ENCODE measurements around the gene KCTD18. TPM values are rescaled to one million over a fixed set of nuclear protein-coding genes. Genes with fewer than 3 reads are reported as not detected.

KCTD18 gene
- total RNA-seq, 1 donor = 33.7 TPM

DNA sequence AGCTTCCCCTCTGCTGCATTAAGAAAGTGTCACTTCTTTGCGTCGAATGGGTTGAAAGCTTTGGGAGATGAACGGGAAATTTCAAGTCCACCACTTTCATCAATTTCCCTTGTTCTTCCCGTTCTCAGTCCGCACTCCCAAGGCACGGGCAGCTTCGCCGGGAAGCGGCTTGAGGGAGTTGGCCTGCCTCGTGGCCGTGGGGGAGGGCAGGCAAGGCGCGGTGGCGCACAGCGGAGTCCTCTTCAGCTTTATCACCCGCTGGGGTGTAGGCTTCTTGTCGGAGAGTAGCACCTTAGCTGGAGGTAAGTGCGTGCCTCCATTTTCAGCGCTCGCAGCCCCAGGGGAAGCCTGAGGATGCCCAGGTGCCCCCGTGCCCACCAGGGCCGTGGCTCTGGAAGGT is 19.9 kb downstream of the KCTD18 start:
- Histone ChIP-seq H3K36me3 (ENCODE audit: insufficient read depth, low read length) (peaks cover 33% of the 10 kb centered on the region), H3K79me2 (ENCODE audit: insufficient read depth, low read length) (no peaks in the 10 kb centered on the region), H2AFZ (ENCODE audit: low read length) (no peak overlapping the region), H3K4me1 (ENCODE audit: insufficient read depth, low read length) (peaks cover 13% of the 10 kb centered on the region), H3K27ac (ENCODE audit: low read depth, low read length) (no peak overlapping the region), H3K4me3 (ENCODE audit: insufficient read depth, low read length) (no peak overlapping the region), H4K20me1 (ENCODE audit: insufficient read depth, low read length) (no peaks in the 10 kb centered on the region), H3K9me3 (ENCODE audit: low read depth, low read length) (no peaks in the 10 kb centered on the region), H3K27me3 (ENCODE audit: insufficient read depth, low read length) (no peaks in the 10 kb centered on the region), H3K4me2 (ENCODE audit: insufficient read depth, low read length) (no peak overlapping the region)
- no peak for DNase-seq (ENCODE audit: insufficient read length, low spot score, missing footprints)
- no peak for TF ChIP-seq CTCF (IDR thresholded peaks at IDR 0.05; ENCODE audit: extremely low read depth, low read depth, low read length)

DNA sequence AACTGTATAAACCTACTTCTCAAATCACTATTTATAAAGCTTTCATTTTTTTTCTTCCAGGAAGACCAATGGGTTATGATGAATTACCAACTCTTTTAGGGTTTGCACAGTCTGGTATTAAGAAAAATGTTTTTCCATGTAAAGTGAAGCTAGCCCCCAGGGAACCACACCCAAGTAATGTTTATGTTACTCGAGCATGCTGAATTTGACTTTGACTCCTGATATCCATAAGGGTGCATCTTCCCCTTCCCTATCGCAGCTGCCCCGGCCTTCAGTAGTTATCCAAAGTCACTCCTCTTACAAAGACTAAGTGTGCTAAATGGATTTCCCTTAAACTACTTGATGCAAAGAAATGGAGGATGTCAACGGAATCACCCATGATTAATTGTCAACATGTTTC is 21.7 kb downstream of the KCTD18 start:
- H4K20me1 ChIP-seq (ENCODE audit: insufficient read depth, low read length) = no peaks in the 10 kb centered on the region
- TF ChIP-seq CTCF (IDR thresholded peaks at IDR 0.05; ENCODE audit: extremely low read depth, low read depth, low read length) = no peak
- H3K4me3 ChIP-seq (ENCODE audit: insufficient read depth, low read length) = no peak overlapping the region
- DNase-seq (ENCODE audit: insufficient read length, low spot score, missing footprints) = no peak
- peaks cover 33% of the 10 kb centered on the region for H3K36me3 ChIP-seq (ENCODE audit: insufficient read depth, low read length)
- peaks cover 14% of the 10 kb centered on the region for H3K4me1 ChIP-seq (ENCODE audit: insufficient read depth, low read length)
- no peak overlapping the region for H3K27ac ChIP-seq (ENCODE audit: low read depth, low read length)
- H3K27me3 ChIP-seq (ENCODE audit: insufficient read depth, low read length) = no peaks in the 10 kb centered on the region
- H3K9me3 ChIP-seq (ENCODE audit: low read depth, low read length) = no peaks in the 10 kb centered on the region
- no peak overlapping the region for H2AFZ ChIP-seq (ENCODE audit: low read length)
- no peak overlapping the region for H3K4me2 ChIP-seq (ENCODE audit: insufficient read depth, low read length)
- H3K79me2 ChIP-seq (ENCODE audit: insufficient read depth, low read length) = no peaks in the 10 kb centered on the region

DNA sequence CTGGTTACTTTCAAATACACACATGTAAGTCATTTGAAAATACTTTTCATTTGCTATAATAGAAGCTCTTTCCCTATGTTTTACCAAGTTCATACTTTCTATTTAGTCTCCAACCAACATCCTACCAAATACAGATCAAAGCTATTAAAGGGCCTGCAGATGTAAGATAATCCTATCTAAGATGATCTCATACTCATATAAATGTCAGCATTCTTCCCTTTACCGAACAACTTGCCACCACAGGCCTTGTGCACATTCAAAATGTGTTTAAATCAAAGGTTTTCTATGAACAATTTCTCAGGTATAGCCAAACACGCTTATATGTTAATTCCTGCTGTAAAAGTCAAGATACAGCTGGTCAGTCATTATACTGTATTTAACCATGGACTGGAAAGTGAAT is 23.3 kb downstream of the KCTD18 start:
- H2AFZ ChIP-seq (ENCODE audit: low read length) = no peak overlapping the region
- H3K36me3 ChIP-seq (ENCODE audit: insufficient read depth, low read length) = peaks cover 20% of the 10 kb centered on the region
- no peak for DNase-seq (ENCODE audit: insufficient read length, low spot score, missing footprints)
- no peaks in the 10 kb centered on the region for H3K9me3 ChIP-seq (ENCODE audit: low read depth, low read length)
- H3K4me2 ChIP-seq (ENCODE audit: insufficient read depth, low read length) = no peak overlapping the region
- no peak for TF ChIP-seq CTCF (IDR thresholded peaks at IDR 0.05; ENCODE audit: extremely low read depth, low read depth, low read length)
- H3K79me2 ChIP-seq (ENCODE audit: insufficient read depth, low read length) = no peaks in the 10 kb centered on the region
- no peaks in the 10 kb centered on the region for H4K20me1 ChIP-seq (ENCODE audit: insufficient read depth, low read length)
- H3K4me3 ChIP-seq (ENCODE audit: insufficient read depth, low read length) = no peak overlapping the region
- peak overlapping the region; percentile 1 for H3K27ac ChIP-seq (ENCODE audit: low read depth, low read length)
- peaks cover 14% of the 10 kb centered on the region for H3K4me1 ChIP-seq (ENCODE audit: insufficient read depth, low read length)
- no peaks in the 10 kb centered on the region for H3K27me3 ChIP-seq (ENCODE audit: insufficient read depth, low read length)

GRCh38 chr2:200484934-200485333 is 24.9 kb downstream of the KCTD18 start:
- Histone ChIP-seq H3K4me2 (ENCODE audit: insufficient read depth, low read length) (no peak overlapping the region), H3K27ac (ENCODE audit: low read depth, low read length) (no peak overlapping the region), H3K9me3 (ENCODE audit: low read depth, low read length) (no peaks in the 10 kb centered on the region), H3K4me1 (ENCODE audit: insufficient read depth, low read length) (peaks cover 29% of the 10 kb centered on the region), H4K20me1 (ENCODE audit: insufficient read depth, low read length) (no peaks in the 10 kb centered on the region), H2AFZ (ENCODE audit: low read length) (no peak overlapping the region), H3K4me3 (ENCODE audit: insufficient read depth, low read length) (no peak overlapping the region), H3K27me3 (ENCODE audit: insufficient read depth, low read length) (no peaks in the 10 kb centered on the region), H3K36me3 (ENCODE audit: insufficient read depth, low read length) (peaks cover 6% of the 10 kb centered on the region), H3K79me2 (ENCODE audit: insufficient read depth, low read length) (no peaks in the 10 kb centered on the region)
- no peak for TF ChIP-seq CTCF (IDR thresholded peaks at IDR 0.05; ENCODE audit: extremely low read depth, low read depth, low read length)
- no peak for DNase-seq (ENCODE audit: insufficient read length, low spot score, missing footprints)
